ENCODE measurements around the gene RNF157. TPM values are rescaled to one million over a fixed set of nuclear protein-coding genes. Genes with fewer than 3 reads are reported as not detected.
A peak's percentile ranks its signal among the peaks of the same experiment; 100 is the strongest.

Gene RNF157
- total RNA-seq, 1 donor from 2014 or later: 15.8 TPM

- DNase-seq (ENCODE audit: low spot score) (no peak), ATAC-seq (no peak)
- intact Hi-C loops (cut with DNase I): no loop called here
These were observed 102.7 kb downstream of the RNF157 start for GRCh38 chr17:76137351-76138233.

- no peak for DNase-seq (ENCODE audit: low spot score)
- intact Hi-C loops (cut with DNase I): no loop called here
- no peak for ATAC-seq
These were observed 103.3 kb downstream of the RNF157 start for GRCh38 chr17:76137001-76137350.

- intact Hi-C loops (cut with DNase I): no loop called here
- DNase-seq (ENCODE audit: low spot score) (no peak), ATAC-seq (no peak)
These were observed 103.9 kb downstream of the RNF157 start for GRCh38 chr17:76136276-76137000.

GRCh38 chr17:76135810-76136188 lies 104.5 kb downstream of the RNF157 start:
- intact Hi-C loops (cut with DNase I): no loop called here
- ATAC-seq (no peak), DNase-seq (ENCODE audit: low spot score) (no peak)

- DNase-seq (ENCODE audit: low spot score) (no peak), ATAC-seq (no peak)
- intact Hi-C loops (cut with DNase I): no loop called here
These were observed 105.1 kb downstream of the RNF157 start for GRCh38 chr17:76134911-76135809.

GRCh38 chr17:76132574-76133338 lies 107.5 kb downstream of the RNF157 start:
- no peak for DNase-seq (ENCODE audit: low spot score)
- intact Hi-C loops (cut with DNase I): no loop called here
- ATAC-seq: no peak

- ATAC-seq: no peak
These were observed 108.4 kb downstream of the RNF157 start for GRCh38 chr17:76131692-76132573.

GRCh38 chr17:76131051-76131691 lies 109.1 kb downstream of the RNF157 start:
- ATAC-seq: no peak
- intact Hi-C loops (cut with DNase I): no loop called here

More at GRCh38 chr17:76131692-76132573, 108.4 kb downstream of the RNF157 start:
- no peak for DNase-seq (ENCODE audit: low spot score)
- intact Hi-C loops (cut with DNase I): no loop called here

GRCh38 chr17:76130473-76130872 lies 109.8 kb downstream of the RNF157 start:
- intact Hi-C loops (cut with DNase I): no loop called here
- no peak for DNase-seq (ENCODE audit: low spot score)
- no peak for ATAC-seq

More at GRCh38 chr17:76131051-76131691, 109.1 kb downstream of the RNF157 start:
- no peak for DNase-seq (ENCODE audit: low spot score)

GRCh38 chr17:76125922-76126321 lies 114.4 kb downstream of the RNF157 start:
- ATAC-seq: no peak
- no peak for DNase-seq (ENCODE audit: low spot score)
- intact Hi-C loops (cut with DNase I): no loop called here

GRCh38 chr17:76125391-76125675 lies 115.0 kb downstream of the RNF157 start:
- intact Hi-C loops (cut with DNase I): no loop called here
- DNase-seq (ENCODE audit: low spot score) (no peak), ATAC-seq (no peak)

GRCh38 chr17:76124582-76125390 lies 115.5 kb downstream of the RNF157 start:
- DNase-seq (ENCODE audit: low spot score) (no peak), ATAC-seq (no peak)
- intact Hi-C loops (cut with DNase I): loop anchor here (5.0 kb wide), 1 partner anchor 58 kb away; no protein-coding TSS in a partner anchor

- ATAC-seq (no peak), DNase-seq (ENCODE audit: low spot score) (no peak)
- intact Hi-C loops (cut with DNase I): loop anchor here (2.0 to 5.0 kb wide), 2 partner anchors 58 to 155 kb away; no protein-coding TSS in a partner anchor
These were observed 116.3 kb downstream of the RNF157 start for GRCh38 chr17:76123749-76124581.

- ATAC-seq (no peak), DNase-seq (ENCODE audit: low spot score) (no peak)
- intact Hi-C loops (cut with DNase I): loop anchor here (2.0 to 5.0 kb wide), 2 partner anchors 59 to 156 kb away; no protein-coding TSS in a partner anchor
These were observed 117.1 kb downstream of the RNF157 start for GRCh38 chr17:76123191-76123499.

- ATAC-seq (peak; percentile 33), DNase-seq (ENCODE audit: low spot score) (no peak)
- intact Hi-C loops (cut with DNase I): loop anchor here (2.0 to 5.0 kb wide), 2 partner anchors 60 to 156 kb away; no protein-coding TSS in a partner anchor
These were observed 117.7 kb downstream of the RNF157 start for GRCh38 chr17:76122431-76123190.

Data from sciatic nerve (tissue), 2 donors.